Measurements from ENCODE around the gene ERBB4.

DNA sequence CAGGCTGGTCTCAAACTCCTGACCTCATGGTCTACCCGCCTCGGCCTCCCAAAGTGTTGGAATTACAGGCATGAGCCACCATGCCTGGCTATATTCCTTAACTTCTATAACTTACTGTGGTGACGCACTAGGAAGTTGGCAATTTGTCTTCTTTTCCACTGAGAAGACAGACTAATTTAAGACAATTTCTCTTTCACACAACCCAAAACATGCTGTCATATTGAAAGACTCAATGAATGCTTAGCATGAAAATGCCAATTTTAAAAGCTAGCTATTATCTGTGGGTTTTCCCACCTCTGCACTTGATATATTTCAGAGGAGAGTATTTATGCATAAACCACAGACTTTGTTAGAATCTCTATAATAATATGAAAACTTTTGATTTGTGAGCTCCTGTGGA is 84.5 kb downstream of the ERBB4 start:
- TF ChIP-seq, protein P1, sequence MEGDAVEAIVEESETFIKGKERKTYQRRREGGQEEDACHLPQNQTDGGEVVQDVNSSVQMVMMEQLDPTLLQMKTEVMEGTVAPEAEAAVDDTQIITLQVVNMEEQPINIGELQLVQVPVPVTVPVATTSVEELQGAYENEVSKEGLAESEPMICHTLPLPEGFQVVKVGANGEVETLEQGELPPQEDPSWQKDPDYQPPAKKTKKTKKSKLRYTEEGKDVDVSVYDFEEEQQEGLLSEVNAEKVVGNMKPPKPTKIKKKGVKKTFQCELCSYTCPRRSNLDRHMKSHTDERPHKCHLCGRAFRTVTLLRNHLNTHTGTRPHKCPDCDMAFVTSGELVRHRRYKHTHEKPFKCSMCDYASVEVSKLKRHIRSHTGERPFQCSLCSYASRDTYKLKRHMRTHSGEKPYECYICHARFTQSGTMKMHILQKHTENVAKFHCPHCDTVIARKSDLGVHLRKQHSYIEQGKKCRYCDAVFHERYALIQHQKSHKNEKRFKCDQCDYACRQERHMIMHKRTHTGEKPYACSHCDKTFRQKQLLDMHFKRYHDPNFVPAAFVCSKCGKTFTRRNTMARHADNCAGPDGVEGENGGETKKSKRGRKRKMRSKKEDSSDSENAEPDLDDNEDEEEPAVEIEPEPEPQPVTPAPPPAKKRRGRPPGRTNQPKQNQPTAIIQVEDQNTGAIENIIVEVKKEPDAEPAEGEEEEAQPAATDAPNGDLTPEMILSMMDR (IDR thresholded peaks at IDR 0.05): no peak
- TF ChIP-seq POLR2AphosphoS5 (IDR thresholded peaks at IDR 0.05): no peak

Data from transverse colon (tissue), 4 donors.